ENCODE results near the gene GDF11.

GDF11 gene
- 0.22 to 3.9 (median 0.55) reads per million in 17 experiments for total RNA-seq

- peak in 2 of 4 experiments; percentile 61 to 67 for DNase-seq
Measured at GRCh38 chr12:55742719-55743405, at the start of gene GDF11. TSS of gene GDF11 (plus strand) at chr12:55743122. CDS start at chr12:55743317, 195 bp downstream.

GRCh38 chr12:55693323-55694187 lies 49.4 kb upstream of the GDF11 start:
- DNase-seq, result no peak

- no peak for DNase-seq
Measured at GRCh38 chr12:55694188-55694515, 48.8 kb upstream of the GDF11 start.

- DNase-seq, result no peak
Measured at GRCh38 chr12:55694651-55695050, 48.3 kb upstream of the GDF11 start.

- DNase-seq, result no peak
Measured at GRCh38 chr12:55695349-55695748, 47.6 kb upstream of the GDF11 start.

GRCh38 chr12:55696141-55696540 lies 46.8 kb upstream of the GDF11 start:
- DNase-seq, result no peak

- DNase-seq, result no peak
Measured at GRCh38 chr12:55696796-55697462, 46.0 kb upstream of the GDF11 start.

GRCh38 chr12:55697686-55698085 lies 45.2 kb upstream of the GDF11 start:
- no peak for DNase-seq

GRCh38 chr12:55698241-55698955 lies 44.5 kb upstream of the GDF11 start:
- DNase-seq, result no peak

- DNase-seq, result no peak
Measured at GRCh38 chr12:55698965-55699364, 44.0 kb upstream of the GDF11 start.

GRCh38 chr12:55699471-55700055 lies 43.4 kb upstream of the GDF11 start:
- no peak for DNase-seq

GRCh38 chr12:55700255-55701018 lies 42.5 kb upstream of the GDF11 start:
- DNase-seq, result no peak

GRCh38 chr12:55702861-55703260 lies 40.1 kb upstream of the GDF11 start:
- DNase-seq, result no peak

GRCh38 chr12:55703288-55703687 lies 39.6 kb upstream of the GDF11 start:
- no peak for DNase-seq

- DNase-seq, result no peak
Measured at GRCh38 chr12:55703901-55704761, 38.8 kb upstream of the GDF11 start.

GRCh38 chr12:55704824-55705718 lies 37.9 kb upstream of the GDF11 start:
- DNase-seq, result no peak

GRCh38 chr12:55705782-55706402 lies 37.0 kb upstream of the GDF11 start:
- DNase-seq, result peak in 1 of 4 experiments; percentile 41

- DNase-seq, result no peak
Measured at GRCh38 chr12:55706568-55707218, 36.2 kb upstream of the GDF11 start.
